GM23248 (cell line): ENCODE results near the gene OGN.

Source experiments
- EZH2 ChIP-seq: fragments of 200-600 bp; sonication (generic); IDR thresholded peaks from 2 replicates; pipeline ENCODE4 v1.6.1; 2018; ENCODE audit warnings: antibody characterized with exemption, mild to moderate bottlenecking; ENCODE audit not compliant: insufficient read depth, poor library complexity, severe bottlenecking
- EZH2phosphoT487 ChIP-seq: fragments of 200-600 bp; sonication (generic); IDR thresholded peaks from 2 replicates; pipeline ENCODE4 v1.6.1; 2018; ENCODE audit warnings: antibody characterized with exemption, moderate library complexity, mild to moderate bottlenecking, low read depth; ENCODE audit not compliant: insufficient read depth

- no peak for TF ChIP-seq EZH2
- no peak for TF ChIP-seq EZH2phosphoT487
Observed at GRCh38 chr9:92423612-92424011, 19.2 kb upstream of the OGN start.
